Measurements from ENCODE around the gene FSTL3.

DNA sequence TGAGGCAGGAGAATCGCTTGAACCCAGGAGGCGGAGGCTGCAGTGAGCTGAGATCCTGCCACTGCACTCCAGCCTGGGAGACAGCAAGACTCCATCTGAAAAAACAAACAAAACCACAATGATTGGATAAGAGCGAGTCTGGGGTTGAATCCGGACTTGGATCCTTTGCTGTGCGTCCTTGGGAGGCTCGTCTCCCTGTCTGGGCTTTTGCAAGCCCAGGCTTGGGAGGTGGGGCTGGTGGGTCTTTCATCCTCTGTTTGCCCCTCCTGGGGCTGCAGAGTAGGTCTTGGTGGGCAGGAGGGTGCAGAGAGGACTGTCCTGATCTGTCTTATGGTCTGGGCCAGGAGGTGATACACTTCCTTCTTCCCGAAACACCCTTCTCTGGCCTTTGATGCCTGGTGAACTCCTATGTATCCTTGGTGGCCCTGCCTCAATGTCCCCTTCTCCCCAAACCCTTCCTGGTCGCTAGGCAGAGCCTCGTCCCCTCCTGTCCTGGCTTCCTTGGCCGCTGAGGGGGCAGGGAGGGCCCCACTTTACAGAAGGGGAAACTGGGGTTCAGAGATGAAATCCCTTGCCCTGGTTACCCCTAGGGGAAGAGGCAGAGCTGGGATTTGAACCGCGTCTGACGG is 49.4 kb downstream of the FSTL3 start:
- TF ChIP-seq, protein P1, sequence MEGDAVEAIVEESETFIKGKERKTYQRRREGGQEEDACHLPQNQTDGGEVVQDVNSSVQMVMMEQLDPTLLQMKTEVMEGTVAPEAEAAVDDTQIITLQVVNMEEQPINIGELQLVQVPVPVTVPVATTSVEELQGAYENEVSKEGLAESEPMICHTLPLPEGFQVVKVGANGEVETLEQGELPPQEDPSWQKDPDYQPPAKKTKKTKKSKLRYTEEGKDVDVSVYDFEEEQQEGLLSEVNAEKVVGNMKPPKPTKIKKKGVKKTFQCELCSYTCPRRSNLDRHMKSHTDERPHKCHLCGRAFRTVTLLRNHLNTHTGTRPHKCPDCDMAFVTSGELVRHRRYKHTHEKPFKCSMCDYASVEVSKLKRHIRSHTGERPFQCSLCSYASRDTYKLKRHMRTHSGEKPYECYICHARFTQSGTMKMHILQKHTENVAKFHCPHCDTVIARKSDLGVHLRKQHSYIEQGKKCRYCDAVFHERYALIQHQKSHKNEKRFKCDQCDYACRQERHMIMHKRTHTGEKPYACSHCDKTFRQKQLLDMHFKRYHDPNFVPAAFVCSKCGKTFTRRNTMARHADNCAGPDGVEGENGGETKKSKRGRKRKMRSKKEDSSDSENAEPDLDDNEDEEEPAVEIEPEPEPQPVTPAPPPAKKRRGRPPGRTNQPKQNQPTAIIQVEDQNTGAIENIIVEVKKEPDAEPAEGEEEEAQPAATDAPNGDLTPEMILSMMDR (IDR thresholded peaks at IDR 0.05) = no peak
- no peak for TF ChIP-seq POLR2A (IDR thresholded peaks at IDR 0.05; ENCODE audit: low read depth)

Data from esophagus muscularis mucosa (tissue), 3 donors.